ENCODE data around the gene UMODL1.

GRCh38 chr21:42097274-42097673, 26.2 kb downstream of the UMODL1 start:
- TF ChIP-seq CTCF (conservative IDR thresholded peaks at IDR 0.05 in 1 of 2, IDR thresholded peaks at IDR 0.05 in 1 of 2; ENCODE audit: low read depth in 1 of 2, low read length in 2 of 2) = no peak
- TF ChIP-seq EZH2 (IDR thresholded peaks at IDR 0.05; ENCODE audit: low read length, missing control alignments) = no peak

Measured in fibroblast of lung (primary cell).